Nephron (organoid): Measurements from ENCODE around the gene MAP3K20.

Experiments used
- H3K27ac Mint-ChIP-seq, 3 experiments: 2 replicates each; pipeline ENCODE4 v1.8.0; 2020; ENCODE audit warnings: mixed read lengths in 3 of 3, mild to moderate bottlenecking in 2 of 3, moderate library complexity in 1 of 3
- H3K27me3 Mint-ChIP-seq: 2 replicates; pipeline ENCODE4 v1.8.0; 2021; ENCODE audit warnings: low read depth, mild to moderate bottlenecking, moderate library complexity, mixed read lengths
- H3K36me3 Mint-ChIP-seq: 2 replicates; pipeline ENCODE4 v1.8.0; 2020; ENCODE audit warnings: low read depth, mixed read lengths
- H3K4me1 Mint-ChIP-seq: 2 replicates; pipeline ENCODE4 v1.8.0; 2020; ENCODE audit warnings: mixed read lengths
- H3K4me3 Mint-ChIP-seq, 3 experiments: 2 replicates each; pipeline ENCODE4 v1.8.0; 2020; ENCODE audit warnings: mild to moderate bottlenecking in 3 of 3, mixed read lengths in 3 of 3, moderate library complexity in 2 of 3
- H3K9me3 Mint-ChIP-seq: 2 replicates; pipeline ENCODE4 v1.8.0; 2020; ENCODE audit warnings: mixed read lengths
- CTCF ChIP-seq, 3 experiments: fragments of 200-600 bp; sonication (generic); IDR thresholded peaks; one replicate each; pipeline ENCODE4 v1.5.0; 2021; ENCODE audit warnings: antibody characterized with exemption in 3 of 3; ENCODE audit not compliant: unreplicated experiment in 3 of 3

MAP3K20 gene

GRCh38 chr2:173192071-173192470, 116.4 kb downstream of the MAP3K20 start:
- no peak overlapping the region for H3K27ac Mint-ChIP-seq
- H3K27me3 Mint-ChIP-seq: no peaks in the 10 kb centered on the region
- H3K36me3 Mint-ChIP-seq: peaks cover 19% of the 10 kb centered on the region
- H3K4me3 Mint-ChIP-seq: no peak overlapping the region
- peaks cover 34% of the 10 kb centered on the region for H3K4me1 Mint-ChIP-seq
- TF ChIP-seq CTCF (IDR thresholded peaks at IDR 0.05; ENCODE audit: unreplicated experiment in 3 of 3): no peak
- no peaks in the 10 kb centered on the region for H3K9me3 Mint-ChIP-seq

- no peak for TF ChIP-seq CTCF (IDR thresholded peaks at IDR 0.05; ENCODE audit: unreplicated experiment in 3 of 3)
These were observed 118.3 kb downstream of the MAP3K20 start for GRCh38 chr2:173193925-173194324.

GRCh38 chr2:173195100-173195499, 119.5 kb downstream of the MAP3K20 start:
- peaks cover 19% of the 10 kb centered on the region for H3K36me3 Mint-ChIP-seq
- TF ChIP-seq CTCF (IDR thresholded peaks at IDR 0.05; ENCODE audit: unreplicated experiment in 3 of 3): no peak
- no peaks in the 10 kb centered on the region for H3K9me3 Mint-ChIP-seq

More at GRCh38 chr2:173193925-173194324, 118.3 kb downstream of the MAP3K20 start:
- H3K27me3 Mint-ChIP-seq: no peaks in the 10 kb centered on the region
- peaks cover 26% of the 10 kb centered on the region for H3K4me1 Mint-ChIP-seq
- peaks cover 17% of the 10 kb centered on the region for H3K36me3 Mint-ChIP-seq
- no peaks in the 10 kb centered on the region for H3K9me3 Mint-ChIP-seq
- H3K4me3 Mint-ChIP-seq: no peak overlapping the region
- peak overlapping the region in 1 of 3 experiments; percentile 23 for H3K27ac Mint-ChIP-seq

GRCh38 chr2:173196080-173196479, 120.4 kb downstream of the MAP3K20 start:
- no peak overlapping the region for H3K4me3 Mint-ChIP-seq
- H3K4me1 Mint-ChIP-seq: peaks cover 26% of the 10 kb centered on the region
- no peaks in the 10 kb centered on the region for H3K9me3 Mint-ChIP-seq
- H3K27me3 Mint-ChIP-seq: no peaks in the 10 kb centered on the region
- peaks cover 19% of the 10 kb centered on the region for H3K36me3 Mint-ChIP-seq
- TF ChIP-seq CTCF (IDR thresholded peaks at IDR 0.05; ENCODE audit: unreplicated experiment in 3 of 3): no peak
- H3K27ac Mint-ChIP-seq: peak overlapping the region in 2 of 3 experiments; percentile 40 to 66

More at GRCh38 chr2:173195100-173195499, 119.5 kb downstream of the MAP3K20 start:
- H3K4me3 Mint-ChIP-seq: no peak overlapping the region
- H3K27me3 Mint-ChIP-seq: no peaks in the 10 kb centered on the region
- H3K27ac Mint-ChIP-seq: peak overlapping the region; percentile 67 to 87 (median 71)
- H3K4me1 Mint-ChIP-seq: peaks cover 26% of the 10 kb centered on the region

- no peaks in the 10 kb centered on the region for H3K9me3 Mint-ChIP-seq
- peaks cover 14% of the 10 kb centered on the region for H3K36me3 Mint-ChIP-seq
- peak overlapping the region in 2 of 3 experiments; percentile 40 to 66 for H3K27ac Mint-ChIP-seq
- no peaks in the 10 kb centered on the region for H3K27me3 Mint-ChIP-seq
- H3K4me1 Mint-ChIP-seq: peaks cover 26% of the 10 kb centered on the region
- no peak overlapping the region for H3K4me3 Mint-ChIP-seq
- no peak for TF ChIP-seq CTCF (IDR thresholded peaks at IDR 0.05; ENCODE audit: unreplicated experiment in 3 of 3)
These were observed 121.0 kb downstream of the MAP3K20 start for GRCh38 chr2:173196638-173197037.

GRCh38 chr2:173198327-173198726, 122.7 kb downstream of the MAP3K20 start:
- H3K4me3 Mint-ChIP-seq: no peak overlapping the region
- H3K27me3 Mint-ChIP-seq: no peaks in the 10 kb centered on the region
- peaks cover 26% of the 10 kb centered on the region for H3K4me1 Mint-ChIP-seq
- TF ChIP-seq CTCF (IDR thresholded peaks at IDR 0.05; ENCODE audit: unreplicated experiment in 3 of 3): no peak
- H3K9me3 Mint-ChIP-seq: no peaks in the 10 kb centered on the region
- peaks cover 13% of the 10 kb centered on the region for H3K36me3 Mint-ChIP-seq
- no peak overlapping the region for H3K27ac Mint-ChIP-seq
